NCI-H146 (cell line): ENCODE data around the gene AUTS2.

ENCODE experiments used
- DNase-seq: peaks from one replicate; lab custom pipeline; 2025; lab: John Stamatoyannopoulos, UW

Gene AUTS2

GRCh38 chr7:70544016-70544415 is 945.7 kb downstream of the AUTS2 start:
- DNase-seq = no peak

- no peak for DNase-seq
These were observed 946.9 kb downstream of the AUTS2 start for GRCh38 chr7:70545214-70545613.

GRCh38 chr7:70552141-70552540 is 953.9 kb downstream of the AUTS2 start:
- DNase-seq = no peak

- DNase-seq = no peak
These were observed 955.1 kb downstream of the AUTS2 start for GRCh38 chr7:70553364-70553763.

GRCh38 chr7:70554646-70555045 is 956.4 kb downstream of the AUTS2 start:
- no peak for DNase-seq

- no peak for DNase-seq
These were observed 958.5 kb downstream of the AUTS2 start for GRCh38 chr7:70556761-70557160.

GRCh38 chr7:70557338-70557737 is 959.1 kb downstream of the AUTS2 start:
- DNase-seq = no peak

- no peak for DNase-seq
These were observed 961.5 kb downstream of the AUTS2 start for GRCh38 chr7:70559815-70560214.

- DNase-seq = no peak
These were observed 965.7 kb downstream of the AUTS2 start for GRCh38 chr7:70563960-70564359.

- DNase-seq = no peak
These were observed 967.6 kb downstream of the AUTS2 start for GRCh38 chr7:70565721-70566370.

GRCh38 chr7:70566671-70567070 is 968.4 kb downstream of the AUTS2 start:
- no peak for DNase-seq

- DNase-seq = peak; percentile 50
These were observed 970.5 kb downstream of the AUTS2 start for GRCh38 chr7:70568674-70569334.

GRCh38 chr7:70569335-70569819 is 971.1 kb downstream of the AUTS2 start:
- DNase-seq = peak; percentile 87

- no peak for DNase-seq
These were observed 971.8 kb downstream of the AUTS2 start for GRCh38 chr7:70570029-70570428.

- no peak for DNase-seq
These were observed 972.7 kb downstream of the AUTS2 start for GRCh38 chr7:70570961-70571360.

- DNase-seq = peak; percentile 48
These were observed 973.2 kb downstream of the AUTS2 start for GRCh38 chr7:70571403-70571934.

GRCh38 chr7:70571961-70572360 is 973.7 kb downstream of the AUTS2 start:
- DNase-seq = no peak

GRCh38 chr7:70572571-70572970 is 974.3 kb downstream of the AUTS2 start:
- DNase-seq = no peak

- DNase-seq = peak; percentile 27
These were observed 974.9 kb downstream of the AUTS2 start for GRCh38 chr7:70573071-70573661.

GRCh38 chr7:70573696-70574095 is 975.4 kb downstream of the AUTS2 start:
- DNase-seq = no peak

- DNase-seq = no peak
These were observed 976.1 kb downstream of the AUTS2 start for GRCh38 chr7:70574314-70574834.

GRCh38 chr7:70574970-70575799 is 976.9 kb downstream of the AUTS2 start:
- DNase-seq = peak; percentile 58
